HepG2 (cell line): ENCODE data around the gene ZNF84. TPM values are rescaled to one million over a fixed set of nuclear protein-coding genes. Genes with fewer than 3 reads are reported as not detected.

ENCODE experiments used
- CERS6 ChIP-seq: sonication (generic); formaldehyde crosslinking; IDR thresholded peaks from 2 replicates; pipeline ENCODE4 v1.5.0; 2020; ENCODE audit warnings: missing genetic modification reagents
- FLYWCH1 ChIP-seq: sonication (generic); formaldehyde crosslinking; IDR thresholded peaks from 2 replicates; pipeline ENCODE4 v1.8.1; 2023; ENCODE audit warnings: mild to moderate bottlenecking, missing genetic modification reagents
- GABPB1 ChIP-seq: IDR thresholded peaks from 2 replicates; pipeline ENCODE4 v1.6.1; 2016; ENCODE audit warnings: mild to moderate bottlenecking, missing genetic modification reagents, moderate library complexity, missing compliant biosample characterization
- HBP1 ChIP-seq: IDR thresholded peaks from 2 replicates; pipeline ENCODE4 v1.6.1; 2016; ENCODE audit warnings: low read depth, control low read depth
- HNRNPH1 ChIP-seq: fragments of 200-400 bp; formaldehyde crosslinking; optimal IDR thresholded peaks from 2 replicates; pipeline ENCODE3; 2017; ENCODE audit warnings: mild to moderate bottlenecking, low read depth, low read length
- JUNB ChIP-seq: sonication (generic); formaldehyde crosslinking; IDR thresholded peaks from 2 replicates; pipeline ENCODE4 v1.8.0; 2022; ENCODE audit warnings: missing genetic modification reagents, mild to moderate bottlenecking, borderline replicate concordance
- KDM2A ChIP-seq: sonication (generic); formaldehyde crosslinking; IDR thresholded peaks from 2 replicates; pipeline ENCODE4 v1.4.0; 2020; ENCODE audit warnings: low read depth, missing genetic modification reagents, borderline replicate concordance
- MTF2 ChIP-seq: sonication (generic); formaldehyde crosslinking; IDR thresholded peaks from 2 replicates; pipeline ENCODE4 v1.5.0; 2020; ENCODE audit warnings: missing genetic modification reagents, borderline replicate concordance
- NFYB ChIP-seq: sonication (generic); formaldehyde crosslinking; IDR thresholded peaks from 2 replicates; pipeline ENCODE4 v1.4.0; 2020; ENCODE audit warnings: missing genetic modification reagents
- PBX3 ChIP-seq: sonication (generic); formaldehyde crosslinking; IDR thresholded peaks from 2 replicates; pipeline ENCODE4 v1.8.1; 2023; ENCODE audit warnings: missing genetic modification reagents, inconsistent platforms, borderline replicate concordance
- SATB2 ChIP-seq: sonication (generic); formaldehyde crosslinking; IDR thresholded peaks from 2 replicates; pipeline ENCODE4 v1.5.0; 2020; ENCODE audit warnings: missing genetic modification reagents
- SRSF1 ChIP-seq: fragments of 200-400 bp; formaldehyde crosslinking; optimal IDR thresholded peaks from 2 replicates; pipeline ENCODE3; 2017; ENCODE audit warnings: mild to moderate bottlenecking, low read depth, low read length, moderate library complexity
- TRIM24 ChIP-seq: sonication (generic); formaldehyde crosslinking; IDR thresholded peaks from 2 replicates; pipeline ENCODE4 v1.8.0; 2022; ENCODE audit warnings: mild to moderate bottlenecking, missing genetic modification reagents
- ZBED4 ChIP-seq: sonication (generic); formaldehyde crosslinking; IDR thresholded peaks from 2 replicates; pipeline ENCODE4 v1.4.0; 2020; ENCODE audit warnings: missing genetic modification reagents, borderline replicate concordance
- ZBTB21 ChIP-seq: sonication (generic); formaldehyde crosslinking; IDR thresholded peaks from 2 replicates; pipeline ENCODE4 v1.4.0; 2020; ENCODE audit warnings: missing genetic modification reagents
- ZFP36L1 ChIP-seq: sonication (generic); formaldehyde crosslinking; IDR thresholded peaks from 2 replicates; pipeline ENCODE4 v1.8.0; 2022; ENCODE audit warnings: mild to moderate bottlenecking, missing genetic modification reagents, moderate library complexity
- ZNF235 ChIP-seq: sonication (generic); formaldehyde crosslinking; IDR thresholded peaks from 2 replicates; pipeline ENCODE4 v1.8.1; 2023; ENCODE audit warnings: mild to moderate bottlenecking, missing genetic modification reagents, borderline replicate concordance
- ZNF501 ChIP-seq: sonication (generic); formaldehyde crosslinking; IDR thresholded peaks from 2 replicates; pipeline ENCODE4 v1.5.1; 2020; ENCODE audit warnings: mild to moderate bottlenecking, moderate library complexity, missing genetic modification reagents
- ZNF556 ChIP-seq: sonication (generic); formaldehyde crosslinking; IDR thresholded peaks from 2 replicates; pipeline ENCODE4 v1.4.0; 2020; ENCODE audit warnings: mild to moderate bottlenecking, missing genetic modification reagents, borderline replicate concordance
- ZNF567 ChIP-seq: sonication (generic); formaldehyde crosslinking; IDR thresholded peaks from 2 replicates; pipeline ENCODE4 v1.8.1; 2023; ENCODE audit warnings: mild to moderate bottlenecking, missing genetic modification reagents, borderline replicate concordance
- ZNF800 ChIP-seq: sonication (generic); formaldehyde crosslinking; IDR thresholded peaks from 2 replicates; pipeline ENCODE4 v1.4.0; 2020; ENCODE audit warnings: missing genetic modification reagents
- ZZZ3 ChIP-seq: sonication (generic); formaldehyde crosslinking; IDR thresholded peaks from 2 replicates; pipeline ENCODE4 v1.4.0; 2020; ENCODE audit warnings: missing genetic modification reagents, mild to moderate bottlenecking, borderline replicate concordance
- polyA plus RNA-seq, 8 experiments: library from polyadenylated mRNA; depleted of rRNA in 3 of 8; stranded (reverse) in 7 of 8; unstranded in 1 of 8; fragments of >200 nt; fragmentation: Illumina TruSeq in 4 of 8; extraction: Trizol in 4 of 8; gene quantifications; 2 replicates each; pipeline versions ENCODE4 v1.2.1 to v1.2.3, GENCODE V29; 2011 to 2016; ENCODE audit warnings: low read depth in 4 of 8, missing spikeins in 1 of 8, mixed read lengths in 1 of 8; ENCODE audit not compliant: insufficient read depth in 1 of 8
- total RNA-seq, 5 experiments: library from RNA; depleted of rRNA; stranded (reverse); fragments of >200 nt; fragmentation: Illumina TruSeq; extraction: Trizol; gene quantifications; 2 replicates each; pipeline ENCODE4 v1.2.3, GENCODE V29; 2016; ENCODE audit warnings: low read depth in 1 of 5

The ZNF84 gene
- total and polyA plus RNA-seq, 2 of the 13 experiments (the other 11 are each of a cell fraction or from before 2014, with no cell fraction given): 15.5 to 21.8 TPM

- peak; percentile 14 for TF ChIP-seq SRSF1
- peak; percentile 93 for TF ChIP-seq GABPB1
- no peak for TF ChIP-seq SATB2 (CRISPR knock-in tag)
- TF ChIP-seq NFYB (CRISPR knock-in tag): peak; percentile 60
- TF ChIP-seq FLYWCH1 (CRISPR knock-in tag): no peak
- TF ChIP-seq ZBED4 (CRISPR knock-in tag): 0 out of 2 replicates have a peak, but pooled peaks have one; percentile 14
- TF ChIP-seq MTF2 (CRISPR knock-in tag): no peak
- no peak; the same call in 1 of the 2 replicates for TF ChIP-seq ZZZ3
- no peak for TF ChIP-seq JUNB
- no peak for TF ChIP-seq ZNF501 (CRISPR knock-in tag)
- no peak for TF ChIP-seq HNRNPH1
- TF ChIP-seq ZNF567 (CRISPR knock-in tag): 0 out of 2 replicates have a peak, but pooled peaks have one; percentile 31
- TF ChIP-seq ZNF556 (CRISPR knock-in tag): no peak
- peak; percentile 63 for TF ChIP-seq ZBTB21
- no peak for TF ChIP-seq TRIM24 (CRISPR knock-in tag)
- TF ChIP-seq CERS6: no peak
- no peak for TF ChIP-seq ZFP36L1 (CRISPR knock-in tag)
- TF ChIP-seq ZNF800: peak; percentile 48; the same call in 1 of the 2 replicates
- TF ChIP-seq ZNF235 (CRISPR knock-in tag): no peak
- no peak for TF ChIP-seq PBX3 (CRISPR knock-in tag)
- no peak for TF ChIP-seq HBP1 (CRISPR knock-in tag)
- TF ChIP-seq KDM2A (CRISPR knock-in tag): peak; percentile 19; the same call in 1 of the 2 replicates
Measured at GRCh38 chr12:133080026-133080367, 42.7 kb downstream of the ZNF84 start (continued).
